HCT116 (cell line): Measurements from ENCODE around the gene FBXO15.

Experiments used
- ATF3 ChIP-seq: IDR thresholded peaks from 2 replicates; pipeline ENCODE4 v1.6.1; 2012
- CBX3 ChIP-seq: IDR thresholded peaks from 2 replicates; pipeline ENCODE4 v1.6.1; 2012; ENCODE audit warnings: low read depth
- CEBPB ChIP-seq: IDR thresholded peaks from 2 replicates; pipeline ENCODE4 v1.6.1; 2012; ENCODE audit warnings: low read depth
- CTCF ChIP-seq, 3 experiments: fragments of 200-600 bp in 1 of 3; sonication (generic) in 1 of 3; IDR thresholded peaks in 2 of 3; conservative IDR thresholded peaks in 1 of 3; 2 replicates each; pipeline ENCODE4 v1.5.1; 2012 to 2017; ENCODE audit warnings: low read depth in 2 of 3, low read length in 2 of 3, antibody characterized with exemption in 1 of 3, borderline replicate concordance in 1 of 3, control low read depth in 1 of 3, mild to moderate bottlenecking in 1 of 3, mixed read lengths in 1 of 3, mixed run types in 1 of 3, moderate library complexity in 1 of 3; ENCODE audit not compliant: insufficient read depth in 1 of 3
- EZH2 ChIP-seq: fragments of 200-600 bp; sonication (generic); IDR thresholded peaks from 2 replicates; pipeline ENCODE4 v1.6.1; 2017; ENCODE audit warnings: antibody characterized with exemption, mixed run types
- POLR2A ChIP-seq: IDR thresholded peaks from 2 replicates; pipeline ENCODE4 v1.7.0; 2011; ENCODE audit warnings: borderline replicate concordance; ENCODE audit not compliant: insufficient read depth, insufficient read length; ENCODE audit errors: extremely low read depth
- POLR2AphosphoS5 ChIP-seq: IDR thresholded peaks from 2 replicates; pipeline ENCODE4 v1.6.1; 2011; ENCODE audit warnings: mild to moderate bottlenecking, low read depth, low read length, moderate library complexity
- RAD21 ChIP-seq: IDR thresholded peaks from 2 replicates; pipeline ENCODE4 v1.6.1; 2012; ENCODE audit warnings: low read depth, mild to moderate bottlenecking
- SRF ChIP-seq: IDR thresholded peaks from 2 replicates; pipeline ENCODE4 v1.6.1; 2012; ENCODE audit warnings: low read depth
- ZFX ChIP-seq: fragments of 450-650 bp; IDR thresholded peaks from 2 replicates; pipeline ENCODE4 v1.6.1; 2017
- TF ChIP-seq, protein P1 (sequence below): IDR thresholded peaks from 2 replicates; pipeline ENCODE4 v1.6.1; 2012; ENCODE audit warnings: low read depth

DNA sequence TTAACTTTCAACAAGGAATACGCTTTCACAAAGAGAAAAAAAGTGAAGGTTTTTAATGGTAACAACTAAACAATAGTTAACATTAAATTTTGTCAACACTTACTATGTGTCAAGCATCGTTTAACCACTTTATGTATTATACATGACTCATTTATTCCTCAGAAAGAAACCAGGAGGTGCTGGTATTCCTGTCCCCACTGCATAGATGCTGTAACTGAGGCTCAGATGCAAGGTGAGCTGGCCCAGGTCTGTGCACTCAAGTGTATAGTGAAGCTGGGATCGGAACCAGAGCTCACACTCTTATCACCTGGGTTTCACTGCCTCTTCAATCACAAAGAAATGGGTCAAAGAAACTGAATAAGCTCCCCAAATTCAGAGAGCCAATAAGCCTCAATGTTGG, 16.5 kb downstream of the FBXO15 start:
- TF ChIP-seq EZH2 (no peak), CTCF (IDR thresholded peaks at IDR 0.05 in 2 of 3, conservative IDR thresholded peaks at IDR 0.05 in 1 of 3; ENCODE audit: borderline replicate concordance in 1 of 3, insufficient read depth in 1 of 3, low read depth in 2 of 3, low read length in 2 of 3) (no peak), SRF (no peak), POLR2A (no peak), ATF3 (no peak), CEBPB (no peak), CBX3 (no peak), RAD21 (no peak), POLR2AphosphoS5 (no peak), ZFX (no peak)
- TF ChIP-seq, protein P1, sequence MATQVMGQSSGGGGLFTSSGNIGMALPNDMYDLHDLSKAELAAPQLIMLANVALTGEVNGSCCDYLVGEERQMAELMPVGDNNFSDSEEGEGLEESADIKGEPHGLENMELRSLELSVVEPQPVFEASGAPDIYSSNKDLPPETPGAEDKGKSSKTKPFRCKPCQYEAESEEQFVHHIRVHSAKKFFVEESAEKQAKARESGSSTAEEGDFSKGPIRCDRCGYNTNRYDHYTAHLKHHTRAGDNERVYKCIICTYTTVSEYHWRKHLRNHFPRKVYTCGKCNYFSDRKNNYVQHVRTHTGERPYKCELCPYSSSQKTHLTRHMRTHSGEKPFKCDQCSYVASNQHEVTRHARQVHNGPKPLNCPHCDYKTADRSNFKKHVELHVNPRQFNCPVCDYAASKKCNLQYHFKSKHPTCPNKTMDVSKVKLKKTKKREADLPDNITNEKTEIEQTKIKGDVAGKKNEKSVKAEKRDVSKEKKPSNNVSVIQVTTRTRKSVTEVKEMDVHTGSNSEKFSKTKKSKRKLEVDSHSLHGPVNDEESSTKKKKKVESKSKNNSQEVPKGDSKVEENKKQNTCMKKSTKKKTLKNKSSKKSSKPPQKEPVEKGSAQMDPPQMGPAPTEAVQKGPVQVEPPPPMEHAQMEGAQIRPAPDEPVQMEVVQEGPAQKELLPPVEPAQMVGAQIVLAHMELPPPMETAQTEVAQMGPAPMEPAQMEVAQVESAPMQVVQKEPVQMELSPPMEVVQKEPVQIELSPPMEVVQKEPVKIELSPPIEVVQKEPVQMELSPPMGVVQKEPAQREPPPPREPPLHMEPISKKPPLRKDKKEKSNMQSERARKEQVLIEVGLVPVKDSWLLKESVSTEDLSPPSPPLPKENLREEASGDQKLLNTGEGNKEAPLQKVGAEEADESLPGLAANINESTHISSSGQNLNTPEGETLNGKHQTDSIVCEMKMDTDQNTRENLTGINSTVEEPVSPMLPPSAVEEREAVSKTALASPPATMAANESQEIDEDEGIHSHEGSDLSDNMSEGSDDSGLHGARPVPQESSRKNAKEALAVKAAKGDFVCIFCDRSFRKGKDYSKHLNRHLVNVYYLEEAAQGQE = no peak
